Measurements from ENCODE around the gene RNF26.

The RNF26 gene

DNA sequence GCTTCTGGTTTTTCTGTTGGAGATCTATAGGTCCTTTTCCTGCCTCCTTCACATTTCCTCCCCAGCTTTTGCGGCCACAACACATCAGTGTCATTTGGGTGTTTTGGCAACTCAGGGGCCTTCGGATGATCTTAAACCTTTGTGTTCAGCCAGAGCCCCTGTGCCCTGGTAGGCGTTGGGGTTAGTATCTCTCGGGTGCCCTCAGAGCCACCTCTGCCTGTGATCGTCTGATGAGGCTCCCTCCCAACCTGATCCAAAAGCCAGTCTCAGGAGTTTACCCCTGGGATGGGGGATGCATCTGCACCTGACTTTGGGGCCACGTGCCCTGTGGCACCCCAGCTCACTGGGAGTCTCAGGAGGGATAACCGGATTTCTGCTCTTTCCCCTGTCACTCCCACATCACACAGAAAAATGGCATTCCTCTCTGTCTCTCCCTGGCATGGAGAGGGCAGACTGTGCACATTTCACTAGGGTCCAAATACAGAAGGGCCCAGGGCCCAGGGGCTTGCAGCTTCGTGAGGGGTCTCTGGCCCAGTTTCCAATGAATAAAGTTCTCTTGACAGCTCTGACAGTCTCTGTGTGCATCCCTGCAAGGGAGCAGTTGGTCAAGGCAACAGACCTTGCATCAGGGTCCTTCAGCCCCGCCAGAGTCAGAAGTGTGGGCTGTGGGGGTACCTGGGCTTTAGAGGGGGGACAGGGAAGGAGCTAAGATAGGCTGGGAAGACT lies 2.6 kb downstream of the RNF26 start:
- DNase-seq = no peak

DNA sequence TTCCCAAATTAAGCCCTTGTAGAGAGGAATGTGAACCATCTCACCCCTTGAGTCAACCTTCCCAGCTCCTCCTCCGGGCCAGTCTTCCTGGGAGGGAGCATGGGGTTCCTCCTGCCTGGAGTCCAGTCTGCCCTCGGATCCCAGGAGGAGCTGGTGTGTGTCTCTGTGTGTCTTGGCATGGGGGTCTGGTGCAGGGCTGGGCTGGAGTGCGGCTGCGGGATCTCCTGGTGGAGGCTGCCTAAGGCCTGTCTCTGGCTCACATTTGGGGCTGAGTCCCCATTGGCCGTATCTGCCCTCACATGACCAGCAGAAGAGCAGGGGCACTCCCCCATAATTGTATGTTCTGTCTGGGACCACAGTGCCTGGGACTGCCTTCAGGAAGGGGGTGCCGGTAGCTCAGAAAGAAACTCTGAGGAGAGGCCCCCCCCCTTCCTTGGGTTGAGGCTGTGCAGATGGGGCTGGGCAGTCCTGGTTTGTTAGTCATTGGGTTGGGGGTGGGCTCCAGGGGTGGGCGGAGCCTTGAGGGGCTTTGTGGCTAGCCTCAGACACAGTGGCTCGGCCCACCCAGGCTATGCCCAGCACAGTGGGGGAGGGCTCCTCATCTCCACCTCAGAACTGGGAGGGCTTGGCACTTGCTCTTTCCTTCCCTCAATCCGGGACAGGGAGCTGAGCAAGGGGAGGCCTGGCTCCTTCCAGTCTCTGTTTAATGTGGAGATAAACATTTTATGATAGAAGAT lies 3.4 kb downstream of the RNF26 start:
- DNase-seq = peak; percentile 43

- peak; percentile 29 for DNase-seq
These were observed 4.1 kb downstream of the RNF26 start for GRCh38 chr11:119338318-119338890.

- DNase-seq = no peak
These were observed 4.8 kb downstream of the RNF26 start for GRCh38 chr11:119338965-119339588.

DNA sequence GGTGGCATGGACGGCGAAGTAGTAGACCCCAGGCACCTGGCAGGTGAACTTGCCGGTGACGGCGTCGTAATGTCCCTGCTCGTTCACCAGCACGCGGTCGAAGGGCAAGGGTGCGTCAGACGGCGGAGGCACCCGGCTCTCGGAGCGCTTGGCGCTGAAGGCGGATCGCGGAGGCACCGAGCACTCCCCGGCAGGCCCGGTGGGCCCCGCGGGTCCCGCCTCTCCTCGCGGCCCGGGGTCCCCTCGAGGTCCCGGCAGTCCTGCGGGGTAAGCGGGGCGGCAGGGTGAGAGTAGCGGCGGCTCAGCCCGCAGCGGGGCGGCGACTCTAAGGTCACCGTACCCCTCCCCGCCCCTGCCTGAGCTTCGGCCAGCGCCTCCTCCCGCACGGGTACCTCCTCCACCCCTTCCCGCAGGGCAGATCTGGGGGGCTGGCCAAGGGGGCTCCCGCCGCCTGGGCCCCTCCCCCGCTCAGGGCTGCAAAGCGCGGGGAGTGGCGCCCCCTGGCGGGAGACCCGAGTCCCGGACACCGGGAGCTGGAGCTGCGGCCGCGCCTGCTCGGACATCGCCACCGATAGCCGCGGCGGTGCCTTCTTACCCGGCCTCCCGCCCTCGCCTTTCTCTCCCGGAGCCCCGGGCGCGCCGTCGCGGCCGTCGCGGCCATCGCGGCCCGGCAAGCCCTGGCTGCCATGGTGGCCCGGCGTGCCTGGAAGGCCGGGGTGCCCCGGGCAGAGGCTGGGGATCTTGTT lies 5.4 kb downstream of the RNF26 start:
- peak; percentile 22 for DNase-seq

GRCh38 chr11:119340335-119341221 lies 6.3 kb downstream of the RNF26 start, which contains the start of gene C1QTNF5:
Gene C1QTNF5, minus strand, starts transcription at chr11:119340883. Its CDS starts 486 bp downstream, at chr11:119340397.
- no peak for DNase-seq

- no peak for DNase-seq
These were observed 7.1 kb downstream of the RNF26 start for GRCh38 chr11:119341222-119342022.

DNA sequence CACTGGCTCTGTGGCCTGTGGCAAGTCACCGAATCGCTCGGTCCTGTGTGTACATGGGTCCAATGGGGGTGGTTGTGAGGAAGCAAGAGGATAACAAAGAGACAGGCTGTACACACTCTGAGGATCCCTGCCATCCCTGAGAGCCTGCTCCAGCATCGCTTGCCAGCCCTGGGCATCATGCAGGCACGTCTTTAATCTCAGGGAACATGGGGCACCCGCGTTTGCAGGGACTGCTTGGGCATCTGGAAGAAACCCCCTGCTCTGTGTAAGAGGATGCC lies 7.6 kb downstream of the RNF26 start:
- no peak for DNase-seq

DNA sequence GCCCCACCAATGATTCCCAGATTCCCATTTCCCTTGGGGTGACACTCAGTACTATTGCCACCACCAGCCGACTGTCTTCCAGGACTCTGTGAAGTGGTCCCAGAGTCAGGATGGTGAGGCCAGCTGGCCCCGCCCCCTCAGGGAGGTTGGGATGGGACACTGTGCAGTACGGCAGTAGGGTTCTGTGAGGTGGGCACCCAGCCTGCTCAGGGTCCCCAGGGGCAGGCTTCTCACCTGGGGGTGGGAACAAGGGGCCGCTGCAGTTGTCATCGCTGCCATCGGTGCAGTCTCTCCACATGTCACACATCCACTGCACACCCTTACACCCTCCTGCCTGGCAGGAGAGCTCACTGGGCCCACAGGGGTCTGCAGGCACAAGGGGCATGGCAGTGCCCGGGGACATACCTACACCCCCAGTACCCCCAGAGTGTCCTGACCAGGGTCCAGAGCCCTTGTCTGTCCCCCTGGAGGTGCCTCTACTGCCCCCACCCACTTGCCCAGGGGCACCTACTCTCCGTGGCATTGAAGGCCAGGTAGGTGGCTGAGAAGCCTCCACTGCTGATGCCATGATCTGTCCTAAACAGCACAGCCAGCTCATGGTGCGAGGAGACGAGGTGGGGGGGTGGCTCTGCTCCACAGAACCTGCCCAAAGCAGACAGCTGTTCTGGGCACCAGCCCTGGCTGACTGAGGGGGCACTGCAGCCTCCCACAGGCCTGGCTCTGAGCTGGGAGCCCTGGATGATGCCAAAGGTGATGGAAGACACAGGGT lies 8.2 kb downstream of the RNF26 start:
- DNase-seq = no peak

DNA sequence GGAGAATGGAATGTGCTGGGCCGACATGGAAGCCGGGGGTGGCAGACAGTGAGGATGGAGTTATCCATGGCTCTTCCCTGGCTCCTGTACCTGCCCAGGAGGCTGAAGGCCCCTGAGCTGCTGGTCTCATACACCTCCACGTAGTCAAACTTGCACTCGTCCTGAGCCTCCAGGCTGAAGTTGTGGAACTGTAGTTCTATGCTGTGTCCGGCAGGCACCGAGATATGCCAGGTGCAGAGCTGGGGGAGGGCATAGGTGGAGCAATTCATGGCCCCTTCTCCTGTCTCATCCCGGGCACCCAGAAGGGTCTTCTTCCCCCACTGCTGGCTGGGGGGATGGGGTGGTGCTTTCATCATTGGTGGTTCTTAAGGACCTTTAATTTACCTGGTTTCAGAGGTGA lies 9.4 kb downstream of the RNF26 start:
- DNase-seq = no peak

DNA sequence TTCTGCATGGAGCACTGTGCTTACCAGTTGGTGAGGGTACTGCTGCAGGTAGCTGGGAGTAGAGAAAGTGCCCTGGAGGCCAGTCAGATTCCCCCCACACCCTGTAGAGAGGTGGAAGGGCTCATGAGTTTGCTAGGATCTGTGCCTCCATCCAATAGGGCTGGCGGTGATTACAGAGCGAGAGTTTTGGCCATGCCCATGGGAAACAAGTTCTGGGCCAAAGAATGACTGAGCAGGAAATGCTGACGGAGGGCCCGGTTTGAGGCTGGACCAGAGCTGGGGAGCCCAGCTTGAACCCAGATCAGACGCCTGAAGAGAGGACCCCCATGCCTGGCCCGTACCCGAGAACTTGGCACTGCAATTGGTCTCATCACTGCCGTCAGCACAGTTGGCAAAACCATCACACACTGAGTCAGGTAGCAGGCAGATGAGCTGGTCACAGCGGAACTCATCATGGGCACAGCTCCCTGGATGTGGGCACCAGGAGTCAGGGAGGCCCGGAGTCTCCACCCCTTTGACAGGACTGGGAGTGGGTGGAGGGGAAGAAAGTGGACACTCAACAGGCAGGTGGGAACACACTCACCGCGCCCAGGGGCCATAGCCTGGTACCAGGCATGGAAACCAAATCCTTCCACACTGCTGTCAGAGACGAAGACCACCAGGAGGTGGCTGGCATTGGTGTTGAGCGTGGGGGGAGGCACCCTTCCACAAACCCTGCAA lies 10.1 kb downstream of the RNF26 start:
- no peak for DNase-seq

GRCh38 chr11:119345685-119346084 lies 11.4 kb downstream of the RNF26 start:
- DNase-seq = no peak

GRCh38 chr11:119346605-119347004 lies 12.3 kb downstream of the RNF26 start, which contains the start of gene MFRP:
Gene MFRP, minus strand, starts transcription at chr11:119346705. Its CDS starts 192 bp downstream, at chr11:119346513.
- no peak for DNase-seq

- DNase-seq = no peak
These were observed 12.9 kb downstream of the RNF26 start for GRCh38 chr11:119347242-119347641.

DNA sequence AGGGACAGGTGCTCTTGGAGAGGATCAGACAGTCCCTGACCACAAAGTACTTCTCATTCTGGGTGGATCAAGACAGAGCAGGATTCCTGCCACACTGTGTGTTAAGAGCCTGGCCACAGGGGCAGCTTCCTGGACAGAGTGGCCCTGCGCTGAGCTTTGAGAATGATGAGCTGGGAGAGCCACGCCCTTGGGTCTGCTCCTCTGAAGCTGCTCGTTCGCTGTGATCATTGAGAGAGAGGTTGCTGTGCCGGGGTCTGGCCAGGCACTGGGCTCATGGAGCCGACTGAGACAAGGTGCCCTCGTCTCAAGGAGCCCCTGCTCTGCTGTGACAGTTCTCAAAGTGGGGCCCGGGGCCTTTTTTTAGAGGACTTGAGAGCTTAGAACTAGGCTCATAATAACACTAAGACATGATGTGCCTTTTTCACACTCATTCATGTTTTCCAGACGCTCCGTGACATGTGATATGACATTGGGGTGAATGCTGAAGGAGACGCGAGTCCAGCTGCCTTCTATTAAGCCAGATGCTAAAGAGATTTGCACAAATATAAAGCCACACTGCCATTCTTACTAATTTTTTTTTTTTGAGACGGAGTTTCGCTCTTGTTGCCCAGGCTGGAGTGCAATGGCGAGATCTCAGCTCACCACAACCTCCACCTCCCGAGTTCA lies 13.7 kb downstream of the RNF26 start:
- no peak for DNase-seq

DNA sequence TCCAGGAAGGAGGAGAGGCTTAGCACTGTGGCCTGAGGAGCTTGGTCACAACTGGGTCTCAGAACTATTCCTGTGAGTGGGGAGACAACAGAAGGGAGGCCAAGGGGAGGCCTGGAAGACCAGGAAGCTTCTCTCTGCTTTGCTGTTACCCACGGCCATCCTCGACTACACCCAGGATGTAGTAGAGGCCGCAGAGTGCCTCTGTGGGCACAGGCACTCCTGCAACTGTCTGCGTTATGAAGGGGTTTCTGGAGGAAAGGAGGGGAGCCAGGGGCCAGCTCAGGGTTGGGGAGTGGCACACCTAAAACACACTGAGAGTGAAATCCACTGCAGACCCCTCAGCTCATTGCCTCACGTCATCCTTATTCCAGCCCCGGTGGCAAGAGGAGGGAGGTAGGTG lies 16.0 kb downstream of the RNF26 start:
- no peak for DNase-seq

GRCh38 chr11:119351232-119351631 lies 16.9 kb downstream of the RNF26 start:
- no peak for DNase-seq

GRCh38 chr11:119352857-119353260 lies 18.5 kb downstream of the RNF26 start:
- no peak for DNase-seq
